Measurements from ENCODE around the gene STK39.

The STK39 gene

GRCh38 chr2:168208652-168209051 lies 38.7 kb downstream of the STK39 start:
- no peak for TF ChIP-seq CTCF (IDR thresholded peaks at IDR 0.05; ENCODE audit: insufficient read depth, low read length, missing control alignments)
- CTCF ChIA-PET: interaction anchor here (1.3 kb wide), 1 partner anchor 13 kb away, joined by 3 read pairs; no protein-coding TSS in a partner anchor
- no peak overlapping the region for H3K4me3 ChIP-seq (ENCODE audit: low read depth, low read length)
- DNase-seq (ENCODE audit: low read depth, low spot score): no peak
- POLR2A ChIA-PET: no interaction called here

GRCh38 chr2:168207851-168208250 lies 39.5 kb downstream of the STK39 start:
- no peak for DNase-seq (ENCODE audit: low read depth, low spot score)
- TF ChIP-seq CTCF (IDR thresholded peaks at IDR 0.05; ENCODE audit: insufficient read depth, low read length, missing control alignments): no peak
- no peak overlapping the region for H3K4me3 ChIP-seq (ENCODE audit: low read depth, low read length)
- CTCF ChIA-PET: interaction anchor here (1.3 kb wide), 1 partner anchor 12 kb away, joined by 3 read pairs; no protein-coding TSS in a partner anchor
- POLR2A ChIA-PET: no interaction called here

DNA sequence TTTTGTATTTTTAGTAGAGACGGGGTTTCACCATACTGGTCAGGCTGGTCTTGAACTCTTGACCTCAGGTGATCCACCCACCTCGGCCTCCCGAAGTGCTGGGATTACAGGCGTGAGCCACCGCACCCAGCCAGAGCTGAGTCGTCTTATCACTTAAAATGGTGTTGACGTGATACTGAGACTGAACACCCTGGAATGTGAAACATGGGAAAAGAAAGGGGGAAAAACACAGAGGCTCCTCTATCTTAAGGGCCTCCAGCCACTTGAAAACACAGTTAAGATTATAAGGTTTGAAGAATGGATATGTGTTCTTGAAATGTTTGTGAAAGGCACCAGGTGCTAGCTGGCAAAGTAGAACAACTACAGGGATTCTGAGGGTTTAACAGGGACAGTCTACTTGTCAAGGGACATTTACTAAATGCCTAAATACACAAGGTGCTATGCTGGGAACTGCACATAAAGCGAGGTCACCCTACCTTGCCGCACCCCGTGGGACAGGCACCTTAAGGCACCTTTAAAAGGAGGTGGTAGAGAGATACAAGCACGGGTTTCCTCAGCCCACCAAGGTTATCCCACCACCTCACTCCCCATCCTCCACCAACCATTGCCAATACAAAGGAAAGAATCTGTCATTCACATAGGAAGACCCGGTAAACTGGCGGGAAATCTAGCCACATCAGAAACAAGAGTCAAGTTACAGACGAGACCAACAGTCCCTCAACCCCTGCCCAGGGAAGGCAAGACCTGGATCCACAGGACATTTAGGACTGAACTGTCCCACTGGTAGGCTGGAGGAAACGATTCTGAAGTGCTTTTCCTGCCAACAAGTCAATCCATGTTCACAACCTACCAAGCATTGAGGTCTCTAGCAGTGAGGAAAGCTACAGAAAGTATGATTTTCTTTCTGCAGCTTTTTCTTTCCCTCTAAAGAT lies 43.4 kb downstream of the STK39 start:
- DNase-seq (ENCODE audit: low read depth, low spot score): no peak
- H3K4me3 ChIP-seq (ENCODE audit: low read depth, low read length): no peak overlapping the region
- ChIA-PET POLR2A (no interaction called here), CTCF (interaction anchor here (1.0 kb wide), 1 partner anchor 12 kb away, joined by 3 read pairs; no protein-coding TSS in a partner anchor)
- no peak for TF ChIP-seq CTCF (IDR thresholded peaks at IDR 0.05; ENCODE audit: insufficient read depth, low read length, missing control alignments)

- no peak for TF ChIP-seq CTCF (IDR thresholded peaks at IDR 0.05; ENCODE audit: insufficient read depth, low read length, missing control alignments)
- ChIA-PET POLR2A (no interaction called here), CTCF (interaction anchor here (1.2 kb wide), 1 partner anchor 45 kb away, joined by 3 read pairs; no protein-coding TSS in a partner anchor)
- no peak overlapping the region for H3K4me3 ChIP-seq (ENCODE audit: low read depth, low read length)
- no peak for DNase-seq (ENCODE audit: low read depth, low spot score)
These were observed 45.7 kb downstream of the STK39 start for GRCh38 chr2:168201584-168202116.

DNA sequence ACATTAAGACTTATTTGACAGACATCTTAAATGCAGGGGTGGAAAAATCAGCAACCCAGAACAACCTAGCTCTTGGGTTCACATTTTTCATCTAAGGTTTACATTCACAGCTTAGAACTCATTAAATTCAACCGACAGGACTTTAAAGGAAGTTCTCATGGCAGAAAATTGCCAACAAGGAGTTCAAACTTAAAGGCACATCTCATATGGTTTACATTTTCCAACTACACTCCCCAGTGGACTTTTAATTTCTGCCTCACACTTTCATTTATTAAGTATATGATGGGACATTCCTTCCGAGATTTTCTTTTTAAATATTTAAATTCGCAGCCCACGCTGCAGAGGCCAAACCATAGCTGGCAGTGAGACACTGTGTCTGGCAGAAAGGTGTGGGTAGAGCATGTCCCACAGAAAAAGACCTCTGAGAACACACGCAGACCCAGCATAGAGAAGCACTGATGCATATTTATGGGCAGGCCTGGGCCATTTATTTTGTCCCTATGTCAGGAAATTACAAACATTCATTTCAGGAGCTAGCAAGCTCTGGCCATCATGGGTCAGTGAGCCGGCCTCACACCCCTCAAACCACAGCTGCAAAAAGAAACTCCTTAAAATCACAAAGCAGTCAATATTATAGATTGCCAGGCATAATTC lies 46.3 kb downstream of the STK39 start:
- CTCF ChIA-PET: interaction anchor here (1.0 to 1.2 kb wide), 2 partner anchors 9 to 44 kb away, joined by 3 read pairs; no protein-coding TSS in a partner anchor
- TF ChIP-seq CTCF (IDR thresholded peaks at IDR 0.05; ENCODE audit: insufficient read depth, low read length, missing control alignments): no peak
- no peak for DNase-seq (ENCODE audit: low read depth, low spot score)
- POLR2A ChIA-PET: no interaction called here
- H3K4me3 ChIP-seq (ENCODE audit: low read depth, low read length): no peak overlapping the region
